ENCODE measurements around the gene MT1G.
A peak's percentile ranks its signal among the peaks of the same experiment; 100 is the strongest.
"Not testable (repeated sequence)": the region's sequence is repeated elsewhere in the genome, so short reads cannot be mapped to it uniquely, and the experiment has no call there.

Gene MT1G

DNA sequence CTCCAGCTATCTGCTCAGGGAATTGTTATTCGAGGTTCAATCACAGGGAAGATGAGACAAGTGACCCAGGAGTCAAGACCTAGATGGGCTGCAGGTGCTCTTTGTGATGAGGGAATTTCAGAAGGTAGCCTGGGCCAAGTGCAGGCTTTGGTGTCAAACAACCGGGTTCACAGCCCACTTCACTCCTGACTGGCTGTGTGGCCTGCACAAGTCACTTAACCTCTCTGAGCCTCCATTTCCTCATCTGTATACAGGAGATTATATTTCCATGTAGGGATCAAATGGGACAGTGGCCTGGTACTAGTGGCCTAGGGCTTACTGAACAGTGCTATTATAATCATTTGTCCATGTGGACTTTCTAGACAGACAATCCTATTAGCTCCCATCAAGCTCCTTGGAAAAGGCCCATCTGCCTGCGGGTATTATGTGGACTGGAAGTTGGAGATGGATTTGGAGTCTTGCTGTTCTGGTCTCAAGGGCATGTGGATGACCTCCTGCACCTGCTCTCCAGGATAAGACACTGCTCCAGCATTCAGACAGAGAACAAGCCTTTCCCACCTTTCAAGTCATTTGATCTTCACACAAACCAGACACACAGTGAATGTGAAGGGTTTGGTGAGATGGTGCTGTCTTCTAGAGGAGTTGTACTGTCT is 11.3 kb upstream of the MT1G start:
- TF ChIP-seq, protein P1, sequence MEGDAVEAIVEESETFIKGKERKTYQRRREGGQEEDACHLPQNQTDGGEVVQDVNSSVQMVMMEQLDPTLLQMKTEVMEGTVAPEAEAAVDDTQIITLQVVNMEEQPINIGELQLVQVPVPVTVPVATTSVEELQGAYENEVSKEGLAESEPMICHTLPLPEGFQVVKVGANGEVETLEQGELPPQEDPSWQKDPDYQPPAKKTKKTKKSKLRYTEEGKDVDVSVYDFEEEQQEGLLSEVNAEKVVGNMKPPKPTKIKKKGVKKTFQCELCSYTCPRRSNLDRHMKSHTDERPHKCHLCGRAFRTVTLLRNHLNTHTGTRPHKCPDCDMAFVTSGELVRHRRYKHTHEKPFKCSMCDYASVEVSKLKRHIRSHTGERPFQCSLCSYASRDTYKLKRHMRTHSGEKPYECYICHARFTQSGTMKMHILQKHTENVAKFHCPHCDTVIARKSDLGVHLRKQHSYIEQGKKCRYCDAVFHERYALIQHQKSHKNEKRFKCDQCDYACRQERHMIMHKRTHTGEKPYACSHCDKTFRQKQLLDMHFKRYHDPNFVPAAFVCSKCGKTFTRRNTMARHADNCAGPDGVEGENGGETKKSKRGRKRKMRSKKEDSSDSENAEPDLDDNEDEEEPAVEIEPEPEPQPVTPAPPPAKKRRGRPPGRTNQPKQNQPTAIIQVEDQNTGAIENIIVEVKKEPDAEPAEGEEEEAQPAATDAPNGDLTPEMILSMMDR (conservative IDR thresholded peaks at IDR 0.05; ENCODE audit: low read depth, low read length) = no peak
- no peak overlapping the region for H3K4me3 ChIP-seq (ENCODE audit: low read length)
- DNase-seq (ENCODE audit: low read depth) = no peak

DNA sequence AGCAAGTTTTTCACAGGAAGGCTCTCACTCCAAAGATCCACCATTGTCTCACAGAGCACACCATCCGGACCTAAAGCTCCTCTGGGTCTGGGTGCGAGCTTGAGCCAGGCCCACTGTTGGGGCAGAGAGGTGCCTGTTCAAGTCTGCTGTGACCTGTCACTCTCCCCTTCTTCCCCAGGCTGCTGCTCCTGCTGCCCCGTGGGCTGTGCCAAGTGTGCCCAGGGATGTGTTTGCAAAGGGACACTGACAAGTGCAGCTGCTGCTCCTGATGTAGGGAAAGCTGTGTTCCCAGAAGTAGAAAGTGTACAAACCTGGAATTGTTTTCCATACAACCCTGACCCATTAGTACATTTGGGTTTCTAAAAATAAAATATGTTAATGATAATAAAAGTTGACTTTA is 9.6 kb upstream of the MT1G start:
- TF ChIP-seq, protein P1 (conservative IDR thresholded peaks at IDR 0.05; ENCODE audit: low read depth, low read length) = no peak
- H3K4me3 ChIP-seq (ENCODE audit: low read length) = no peak overlapping the region
- no peak for DNase-seq (ENCODE audit: low read depth)

DNA sequence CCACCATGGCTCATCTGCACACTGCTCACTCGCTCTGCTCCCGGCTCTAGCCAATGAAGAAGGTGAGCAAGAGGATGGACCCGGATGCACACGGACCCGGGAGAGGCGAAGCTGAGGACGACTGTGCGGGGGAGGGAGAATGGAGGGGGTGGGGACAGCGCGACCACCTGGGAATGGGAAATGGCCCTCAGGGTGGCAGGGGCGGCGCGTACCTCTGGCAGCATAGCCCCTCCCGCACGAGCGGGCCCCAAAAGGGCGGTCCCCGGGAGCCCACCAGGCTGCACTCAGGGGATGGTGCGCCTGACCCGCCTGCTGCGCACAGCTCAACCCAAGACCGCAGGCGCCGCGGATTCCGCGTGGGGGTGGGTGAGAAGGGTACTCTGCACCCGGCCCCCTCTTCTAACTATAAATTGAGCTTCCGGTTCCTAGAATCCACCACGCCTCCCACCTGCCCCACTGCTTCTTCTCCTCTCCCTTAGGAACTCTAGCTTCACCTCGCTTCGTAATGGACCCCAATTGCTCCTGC is 7.9 kb upstream of the MT1G start:
- no peak for DNase-seq (ENCODE audit: low read depth)
- H3K4me3 ChIP-seq (ENCODE audit: low read length) = peak overlapping the region; percentile 24
- TF ChIP-seq, protein P1 (conservative IDR thresholded peaks at IDR 0.05; ENCODE audit: low read depth, low read length) = no peak

DNA sequence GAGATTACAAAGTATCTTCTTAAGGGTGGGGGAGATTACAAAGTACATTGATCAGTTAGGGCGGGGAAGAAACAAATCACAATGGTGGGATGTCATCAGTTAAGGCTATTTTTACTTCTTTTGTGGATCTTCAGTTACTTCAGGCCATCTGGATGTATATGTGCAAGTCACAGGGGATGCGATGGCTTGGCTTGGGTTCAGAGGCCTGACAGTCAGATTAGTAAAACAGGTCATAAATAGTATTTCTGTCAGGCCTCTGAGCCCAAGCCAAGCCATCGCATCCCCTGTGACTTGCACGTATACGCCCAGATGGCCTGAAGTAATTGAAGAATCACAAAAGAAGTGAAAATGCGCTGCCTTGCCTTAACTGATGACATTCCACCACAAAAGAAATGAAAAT is 6.7 kb upstream of the MT1G start:
- not testable (repeated sequence) for H3K4me3 ChIP-seq (ENCODE audit: low read length); DNase-seq (ENCODE audit: low read depth)

DNA sequence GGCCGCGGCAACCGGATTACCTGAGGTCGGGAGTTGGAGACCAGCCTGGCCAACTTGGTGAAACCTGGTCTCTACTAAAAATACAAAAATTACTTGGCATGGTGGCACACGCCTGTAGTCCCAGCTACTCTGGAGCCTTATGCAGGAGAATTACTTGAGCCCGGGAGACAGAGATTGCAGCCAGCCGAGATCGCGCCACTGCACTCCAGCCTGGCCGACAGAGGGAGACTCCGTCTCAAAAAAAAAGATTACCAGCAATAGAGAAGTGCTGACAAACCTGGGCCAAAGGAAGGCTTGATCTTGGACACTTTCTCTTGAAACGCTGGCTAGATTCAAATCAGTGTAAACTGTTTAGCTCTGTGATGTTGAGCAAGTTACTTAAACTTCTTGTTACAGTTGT is 6.1 kb upstream of the MT1G start:
- no peak overlapping the region for H3K4me3 ChIP-seq (ENCODE audit: low read length)
- DNase-seq (ENCODE audit: low read depth) = no peak
- TF ChIP-seq, protein P1 (conservative IDR thresholded peaks at IDR 0.05; ENCODE audit: low read depth, low read length) = peak; percentile 72

DNA sequence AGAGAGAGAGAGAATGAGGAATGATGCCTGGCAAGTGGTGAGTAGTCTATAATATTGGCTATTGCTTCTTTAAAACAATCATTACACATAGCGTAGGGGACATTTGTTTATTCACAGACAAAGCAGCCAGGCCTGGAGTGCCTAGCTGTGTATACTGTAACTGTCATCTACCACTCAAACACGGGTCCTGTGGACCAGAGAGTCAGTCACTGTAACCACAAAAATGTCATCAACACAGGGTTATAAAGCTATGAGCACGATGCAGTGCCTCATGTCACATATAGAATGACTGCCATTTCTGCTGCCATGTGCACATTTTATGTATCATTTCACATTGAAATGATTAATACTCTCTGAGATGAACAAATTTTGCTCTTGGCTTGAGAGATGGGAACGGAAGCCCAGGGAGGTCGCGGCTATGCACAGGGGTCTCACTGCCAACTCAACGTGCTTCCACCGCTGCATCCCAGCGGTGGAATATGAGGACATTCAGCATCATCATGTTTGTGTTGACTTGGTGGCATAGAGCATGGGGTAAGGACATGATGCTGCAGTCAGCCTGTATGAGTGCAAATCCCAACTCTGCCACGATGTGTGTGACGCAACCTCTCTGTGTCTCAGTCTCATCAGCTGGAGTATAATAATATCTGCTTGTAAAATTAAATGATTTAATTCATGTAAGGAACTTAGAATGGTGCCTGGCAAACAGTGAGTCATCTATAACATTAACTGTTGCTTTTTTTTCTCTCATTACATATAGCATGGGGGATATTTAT is 5.1 kb upstream of the MT1G start:
- no peak overlapping the region for H3K4me3 ChIP-seq (ENCODE audit: low read length)
- TF ChIP-seq, protein P1 (conservative IDR thresholded peaks at IDR 0.05; ENCODE audit: low read depth, low read length) = no peak
- DNase-seq (ENCODE audit: low read depth) = no peak

DNA sequence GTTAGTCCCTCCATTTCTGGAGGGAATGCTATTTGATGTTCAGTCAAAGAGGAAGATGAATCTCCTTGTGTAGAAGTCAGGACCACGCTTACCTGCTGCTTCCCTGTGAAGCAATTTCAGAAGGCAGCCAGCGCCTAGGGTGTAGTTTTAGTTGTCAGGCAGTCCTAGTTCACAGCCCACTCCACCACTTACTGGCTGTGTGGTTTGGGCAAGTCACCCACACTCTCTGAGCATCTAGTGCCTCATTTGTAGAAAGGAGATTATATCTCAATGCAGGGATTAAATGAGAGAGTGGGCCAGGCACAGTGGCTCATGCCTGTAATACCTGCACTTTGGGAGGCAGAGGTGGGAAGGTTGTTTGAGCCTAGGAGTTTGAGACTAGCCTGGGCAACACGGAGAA is 4.3 kb upstream of the MT1G start:
- not testable (repeated sequence) for H3K4me3 ChIP-seq (ENCODE audit: low read length); DNase-seq (ENCODE audit: low read depth)

DNA sequence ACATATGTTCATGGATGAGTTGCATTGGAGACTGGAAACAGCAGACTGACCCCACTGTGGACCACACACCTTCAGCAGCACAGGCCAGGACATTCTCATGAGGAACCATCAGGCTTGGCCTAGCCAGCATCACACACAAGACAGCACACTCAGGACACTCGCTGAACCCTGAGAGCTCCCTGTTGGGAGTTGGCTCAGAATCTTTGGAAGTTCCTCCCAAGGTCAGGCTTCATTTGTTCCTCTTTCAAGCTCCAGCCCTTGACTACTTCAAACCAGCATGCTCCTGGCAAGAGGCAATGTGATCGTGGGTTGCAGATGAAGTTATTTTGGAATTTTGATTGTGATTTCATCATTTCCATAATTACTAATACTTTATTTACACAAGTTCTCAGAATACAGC is 3.8 kb upstream of the MT1G start:
- H3K4me3 ChIP-seq (ENCODE audit: low read length); DNase-seq (ENCODE audit: low read depth): not testable (repeated sequence)

All from retinal pigment epithelial cell (primary cell).